ENCODE data around the gene GRK5.

GRCh38 chr10:119343011-119343601, 135.7 kb downstream of the GRK5 start:
- TF ChIP-seq, protein P1, sequence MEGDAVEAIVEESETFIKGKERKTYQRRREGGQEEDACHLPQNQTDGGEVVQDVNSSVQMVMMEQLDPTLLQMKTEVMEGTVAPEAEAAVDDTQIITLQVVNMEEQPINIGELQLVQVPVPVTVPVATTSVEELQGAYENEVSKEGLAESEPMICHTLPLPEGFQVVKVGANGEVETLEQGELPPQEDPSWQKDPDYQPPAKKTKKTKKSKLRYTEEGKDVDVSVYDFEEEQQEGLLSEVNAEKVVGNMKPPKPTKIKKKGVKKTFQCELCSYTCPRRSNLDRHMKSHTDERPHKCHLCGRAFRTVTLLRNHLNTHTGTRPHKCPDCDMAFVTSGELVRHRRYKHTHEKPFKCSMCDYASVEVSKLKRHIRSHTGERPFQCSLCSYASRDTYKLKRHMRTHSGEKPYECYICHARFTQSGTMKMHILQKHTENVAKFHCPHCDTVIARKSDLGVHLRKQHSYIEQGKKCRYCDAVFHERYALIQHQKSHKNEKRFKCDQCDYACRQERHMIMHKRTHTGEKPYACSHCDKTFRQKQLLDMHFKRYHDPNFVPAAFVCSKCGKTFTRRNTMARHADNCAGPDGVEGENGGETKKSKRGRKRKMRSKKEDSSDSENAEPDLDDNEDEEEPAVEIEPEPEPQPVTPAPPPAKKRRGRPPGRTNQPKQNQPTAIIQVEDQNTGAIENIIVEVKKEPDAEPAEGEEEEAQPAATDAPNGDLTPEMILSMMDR (IDR thresholded peaks at IDR 0.05): no peak
- TF ChIP-seq EP300 (IDR thresholded peaks at IDR 0.05) (no peak), POLR2A (IDR thresholded peaks at IDR 0.05) (no peak), POLR2AphosphoS5 (IDR thresholded peaks at IDR 0.05) (no peak)

All from sigmoid colon (tissue), 4 donors.